Tibial nerve (tissue), 3 donors: ENCODE data around the gene WDR70.

Experiments used
- POLR2A ChIP-seq, 2 donors: fragments of 450-650 bp; IDR thresholded peaks; one replicate each; pipeline ENCODE4 v1.6.1; 2017; ENCODE audit warnings: antibody characterized with exemption in 2 of 2, mild to moderate bottlenecking in 2 of 2, moderate library complexity in 2 of 2
- TF ChIP-seq, protein P1 (sequence below), 5 experiments: fragments of 200-600 bp in 3 of 5; fragments of 450-650 bp in 2 of 5; sonication (generic) in 3 of 5; IDR thresholded peaks; one replicate each; pipeline ENCODE4 v1.5.1; 2016 to 2019; ENCODE audit warnings: antibody characterized with exemption in 5 of 5, mild to moderate bottlenecking in 3 of 5, moderate library complexity in 2 of 5

DNA sequence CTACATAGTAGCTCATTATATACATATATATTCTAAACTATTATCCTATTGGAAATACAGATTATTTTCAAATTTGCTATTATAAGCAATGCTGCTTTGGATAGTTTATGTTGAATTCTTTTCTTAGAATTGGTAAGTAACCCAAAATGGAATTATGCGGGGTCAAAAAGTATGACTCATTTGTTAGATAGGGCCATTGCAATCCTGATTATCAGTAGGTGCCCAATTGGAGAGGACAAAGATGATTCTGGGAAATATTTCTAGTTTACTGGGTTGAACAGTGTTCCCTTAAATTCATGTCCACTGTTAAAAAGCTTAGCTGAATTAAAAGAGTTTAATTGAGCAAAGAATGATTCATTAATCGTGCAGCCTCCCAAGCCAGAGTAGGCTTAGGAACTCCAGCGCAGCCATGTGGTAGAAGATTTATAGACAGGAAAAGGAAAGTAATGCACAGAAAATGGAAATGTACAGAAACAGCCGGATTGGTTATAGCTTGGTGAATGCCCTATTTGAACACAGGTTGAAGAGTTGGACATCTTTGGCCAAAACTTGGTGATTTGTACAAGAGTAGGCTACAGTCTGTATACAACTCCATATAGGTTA lies 379.0 kb downstream of the WDR70 start:
- no peak for TF ChIP-seq POLR2A (IDR thresholded peaks at IDR 0.05)
- TF ChIP-seq, protein P1, sequence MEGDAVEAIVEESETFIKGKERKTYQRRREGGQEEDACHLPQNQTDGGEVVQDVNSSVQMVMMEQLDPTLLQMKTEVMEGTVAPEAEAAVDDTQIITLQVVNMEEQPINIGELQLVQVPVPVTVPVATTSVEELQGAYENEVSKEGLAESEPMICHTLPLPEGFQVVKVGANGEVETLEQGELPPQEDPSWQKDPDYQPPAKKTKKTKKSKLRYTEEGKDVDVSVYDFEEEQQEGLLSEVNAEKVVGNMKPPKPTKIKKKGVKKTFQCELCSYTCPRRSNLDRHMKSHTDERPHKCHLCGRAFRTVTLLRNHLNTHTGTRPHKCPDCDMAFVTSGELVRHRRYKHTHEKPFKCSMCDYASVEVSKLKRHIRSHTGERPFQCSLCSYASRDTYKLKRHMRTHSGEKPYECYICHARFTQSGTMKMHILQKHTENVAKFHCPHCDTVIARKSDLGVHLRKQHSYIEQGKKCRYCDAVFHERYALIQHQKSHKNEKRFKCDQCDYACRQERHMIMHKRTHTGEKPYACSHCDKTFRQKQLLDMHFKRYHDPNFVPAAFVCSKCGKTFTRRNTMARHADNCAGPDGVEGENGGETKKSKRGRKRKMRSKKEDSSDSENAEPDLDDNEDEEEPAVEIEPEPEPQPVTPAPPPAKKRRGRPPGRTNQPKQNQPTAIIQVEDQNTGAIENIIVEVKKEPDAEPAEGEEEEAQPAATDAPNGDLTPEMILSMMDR (IDR thresholded peaks at IDR 0.05), result no peak
